IPS-11a (cell line): ENCODE results near the gene BAG3.

ENCODE experiments used
- H3K4me3 ChIP-seq: one replicate; pipeline ENCODE4 v1.5.1; 2013; ENCODE audit warnings: low read depth, low read length, control low read depth

BAG3 gene

DNA sequence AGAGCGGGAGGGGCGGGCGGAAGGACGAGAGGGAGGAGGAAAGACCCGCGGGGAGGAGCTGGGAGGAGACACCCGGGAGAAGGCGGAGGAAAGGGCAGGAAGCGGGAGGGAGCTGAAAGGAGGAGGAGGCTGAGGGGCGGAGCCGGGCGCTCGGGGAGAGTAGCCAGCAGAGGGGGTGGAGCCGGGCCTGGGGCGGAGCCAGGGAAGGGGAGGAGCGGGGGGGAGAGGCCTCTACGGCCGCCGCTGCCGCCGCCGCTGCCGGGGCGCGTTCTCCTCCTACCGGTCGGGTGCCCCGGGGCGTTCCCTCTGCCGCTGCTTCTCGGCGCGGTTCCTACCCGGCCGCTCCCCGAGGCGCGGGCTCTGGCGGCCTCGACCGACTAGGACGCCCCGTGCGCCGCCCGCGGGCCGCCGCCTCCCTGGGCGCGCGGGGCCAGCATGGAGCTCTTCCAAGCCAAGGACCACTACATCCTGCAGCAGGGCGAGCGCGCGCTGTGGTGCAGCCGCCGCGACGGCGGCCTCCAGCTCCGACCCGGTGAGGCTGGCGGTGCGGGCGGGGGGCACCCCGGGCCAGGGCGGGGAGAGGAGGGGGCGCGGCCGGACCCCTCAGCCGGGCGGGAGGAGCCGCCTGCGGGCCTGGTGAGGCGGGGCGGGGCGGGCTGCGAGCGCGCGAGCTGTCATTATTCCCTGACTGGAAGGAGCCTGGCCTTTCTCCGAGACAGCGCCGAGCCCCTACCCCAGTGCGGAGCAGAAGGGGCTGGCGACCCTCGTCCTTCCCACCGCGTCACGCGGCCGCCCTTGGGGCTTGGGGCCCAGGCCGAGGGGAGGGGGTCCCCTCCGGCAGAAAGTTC lies 74.9 kb downstream of the BAG3 start, which contains the start of gene INPP5F:
Gene INPP5F, plus strand, starts transcription at position 223 of the 848 bp plus-strand sequence. Its CDS starts 213 bp downstream, at position 436.
- peak within 1 kb of the TSS; percentile 75 for H3K4me3 ChIP-seq

- H3K4me3 ChIP-seq = peak overlapping the region; percentile 75
These were observed 75.6 kb downstream of the BAG3 start for GRCh38 chr10:119726676-119727261.
